GM12873 (cell line): Measurements from ENCODE around the gene PAMR1.

Source experiments
- TF ChIP-seq, protein P1 (sequence below): IDR thresholded peaks from 2 replicates; pipeline ENCODE4 v1.5.1; 2012; ENCODE audit warnings: low read depth, mild to moderate bottlenecking, moderate library complexity, low read length, control low read depth; ENCODE audit not compliant: insufficient read depth; ENCODE audit errors: missing control alignments

Gene PAMR1

GRCh38 chr11:35511666-35512065, 13.8 kb downstream of the PAMR1 start:
- TF ChIP-seq, protein P1, sequence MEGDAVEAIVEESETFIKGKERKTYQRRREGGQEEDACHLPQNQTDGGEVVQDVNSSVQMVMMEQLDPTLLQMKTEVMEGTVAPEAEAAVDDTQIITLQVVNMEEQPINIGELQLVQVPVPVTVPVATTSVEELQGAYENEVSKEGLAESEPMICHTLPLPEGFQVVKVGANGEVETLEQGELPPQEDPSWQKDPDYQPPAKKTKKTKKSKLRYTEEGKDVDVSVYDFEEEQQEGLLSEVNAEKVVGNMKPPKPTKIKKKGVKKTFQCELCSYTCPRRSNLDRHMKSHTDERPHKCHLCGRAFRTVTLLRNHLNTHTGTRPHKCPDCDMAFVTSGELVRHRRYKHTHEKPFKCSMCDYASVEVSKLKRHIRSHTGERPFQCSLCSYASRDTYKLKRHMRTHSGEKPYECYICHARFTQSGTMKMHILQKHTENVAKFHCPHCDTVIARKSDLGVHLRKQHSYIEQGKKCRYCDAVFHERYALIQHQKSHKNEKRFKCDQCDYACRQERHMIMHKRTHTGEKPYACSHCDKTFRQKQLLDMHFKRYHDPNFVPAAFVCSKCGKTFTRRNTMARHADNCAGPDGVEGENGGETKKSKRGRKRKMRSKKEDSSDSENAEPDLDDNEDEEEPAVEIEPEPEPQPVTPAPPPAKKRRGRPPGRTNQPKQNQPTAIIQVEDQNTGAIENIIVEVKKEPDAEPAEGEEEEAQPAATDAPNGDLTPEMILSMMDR = no peak

- TF ChIP-seq, protein P1 = no peak
Observed at GRCh38 chr11:35507688-35508087, 17.7 kb downstream of the PAMR1 start.

DNA sequence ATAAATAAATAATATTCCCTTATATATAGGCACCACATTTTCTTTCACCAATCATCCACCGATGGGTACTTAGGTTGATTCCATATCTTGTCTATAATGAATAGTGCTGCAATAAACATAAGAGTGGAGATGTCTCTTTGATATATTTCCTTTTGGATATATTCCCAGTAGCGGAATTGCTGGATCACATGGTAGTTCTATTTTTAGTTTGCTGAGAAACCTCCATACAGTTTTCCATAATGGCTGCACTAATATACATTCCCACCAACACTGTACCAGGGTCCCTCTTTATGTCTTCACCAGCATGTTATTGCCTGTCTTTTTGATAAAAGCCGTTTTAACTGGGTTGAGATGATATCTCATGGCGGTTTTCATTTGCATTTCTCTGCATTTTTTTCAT, 23.6 kb downstream of the PAMR1 start:
- TF ChIP-seq, protein P1 = no peak

GRCh38 chr11:35500744-35501143, 24.7 kb downstream of the PAMR1 start:
- TF ChIP-seq, protein P1 = no peak

- TF ChIP-seq, protein P1 = no peak
Observed at GRCh38 chr11:35496416-35496815, 29.0 kb downstream of the PAMR1 start.

GRCh38 chr11:35494957-35495490, 30.4 kb downstream of the PAMR1 start:
- TF ChIP-seq, protein P1 = no peak

DNA sequence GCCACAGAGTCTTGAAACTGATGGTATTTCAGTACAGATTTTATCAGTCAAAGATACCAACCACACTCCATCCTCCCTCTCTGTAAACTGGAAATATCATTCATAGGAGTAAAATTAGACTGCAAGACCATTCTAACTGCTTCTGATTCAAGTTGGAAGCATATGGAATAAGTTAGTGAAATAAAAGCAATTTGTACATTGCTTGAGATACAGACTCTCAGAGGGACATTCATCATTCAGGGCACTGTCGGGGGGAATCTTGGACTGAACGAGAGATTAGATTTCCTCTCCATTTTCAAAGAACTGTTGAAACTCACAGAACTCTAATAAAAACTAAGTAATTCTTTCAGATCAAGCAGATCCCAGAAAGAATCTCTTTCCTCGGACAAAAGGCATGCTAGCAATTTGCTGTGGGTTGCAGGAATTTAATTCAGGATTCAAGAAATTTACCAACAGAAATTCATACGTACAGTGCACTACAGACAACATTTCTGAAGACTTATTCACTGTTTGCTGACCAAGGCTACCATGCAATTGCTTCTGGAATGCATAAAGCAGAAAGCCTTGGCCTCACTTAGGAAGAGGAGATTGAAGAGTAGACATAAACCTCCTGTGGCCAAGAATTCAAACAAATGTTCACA, 34.1 kb downstream of the PAMR1 start:
- TF ChIP-seq, protein P1 = no peak
